Measurements from ENCODE around the gene CABYR. TPM values are rescaled to one million over a fixed set of nuclear protein-coding genes. Genes with fewer than 3 reads are reported as not detected.

Gene CABYR
- total and polyA plus RNA-seq, 4 donors, result 0.39 to 1.6 (median 0.94) TPM

GRCh38 chr18:24114924-24115549 lies 23.8 kb upstream of the CABYR start:
- H3K9ac ChIP-seq (ENCODE audit: insufficient read depth in 1 of 2, low read length in 2 of 2), result no peak overlapping the region
- H3K4me1 ChIP-seq (ENCODE audit: control insufficient read depth in 5 of 5, insufficient read depth in 5 of 5, low read length in 5 of 5), result no peaks in the 10 kb centered on the region
- WGBS, 2 donors, result 72 to 76% methylated on average over 4 of the region's 4 CpGs
- no peak for TF ChIP-seq CTCF (IDR thresholded peaks at IDR 0.05; ENCODE audit: control extremely low read depth, extremely low read depth)
- H3K27me3 ChIP-seq (ENCODE audit: control insufficient read depth in 3 of 3, insufficient read depth in 3 of 3, low read length in 2 of 3), result no peaks in the 10 kb centered on the region
- no peak overlapping the region for H3K27ac ChIP-seq (ENCODE audit: low read depth in 1 of 2, low read length in 1 of 2)
- no peak overlapping the region for H3K4me3 ChIP-seq
- no peak for DNase-seq
- no peaks in the 10 kb centered on the region for H3K9me3 ChIP-seq (ENCODE audit: control insufficient read depth in 4 of 4, insufficient read depth in 3 of 4, low read length in 3 of 4)
- ATAC-seq (ENCODE audit: insufficient read depth, low FRiP score), result no peak
- H3K36me3 ChIP-seq (ENCODE audit: control insufficient read depth in 4 of 4, insufficient read depth in 4 of 4, low read length in 4 of 4), result peaks cover 0 to 3% (median 1%) of the 10 kb centered on the region in 4 donors

GRCh38 chr18:24115628-24116027 lies 23.2 kb upstream of the CABYR start:
- Histone ChIP-seq H3K36me3 (ENCODE audit: control insufficient read depth in 4 of 4, insufficient read depth in 4 of 4, low read length in 4 of 4) (peaks cover 0 to 4% (median 3%) of the 10 kb centered on the region in 4 donors), H3K4me1 (ENCODE audit: control insufficient read depth in 5 of 5, insufficient read depth in 5 of 5, low read length in 5 of 5) (no peaks in the 10 kb centered on the region), H3K27ac (ENCODE audit: low read depth in 1 of 2, low read length in 1 of 2) (no peak overlapping the region), H3K4me3 (no peak overlapping the region), H3K9me3 (ENCODE audit: control insufficient read depth in 4 of 4, insufficient read depth in 3 of 4, low read length in 3 of 4) (no peaks in the 10 kb centered on the region), H3K27me3 (ENCODE audit: control insufficient read depth in 3 of 3, insufficient read depth in 3 of 3, low read length in 2 of 3) (no peaks in the 10 kb centered on the region), H3K9ac (ENCODE audit: insufficient read depth in 1 of 2, low read length in 2 of 2) (no peak overlapping the region)
- DNase-seq (no peak), ATAC-seq (ENCODE audit: insufficient read depth, low FRiP score) (no peak)
- no peak for TF ChIP-seq CTCF (IDR thresholded peaks at IDR 0.05; ENCODE audit: control extremely low read depth, extremely low read depth)
- WGBS, 2 donors, result 20 to 59% methylated on average over 2 of the region's 2 CpGs

- 49 to 61% methylated on average over 8 of the region's 8 CpGs for WGBS, 2 donors
- DNase-seq, result peak; percentile 69 to 83 (median 79)
- Histone ChIP-seq H3K27me3 (ENCODE audit: control insufficient read depth in 3 of 3, insufficient read depth in 3 of 3, low read length in 2 of 3) (no peaks in the 10 kb centered on the region), H3K36me3 (ENCODE audit: control insufficient read depth in 4 of 4, insufficient read depth in 4 of 4, low read length in 4 of 4) (peaks cover 0 to 6% (median 2%) of the 10 kb centered on the region in 4 donors), H3K9ac (ENCODE audit: insufficient read depth in 1 of 2, low read length in 2 of 2) (no peak overlapping the region), H3K9me3 (ENCODE audit: control insufficient read depth in 4 of 4, insufficient read depth in 3 of 4, low read length in 3 of 4) (no peaks in the 10 kb centered on the region), H3K27ac (ENCODE audit: low read depth in 1 of 2, low read length in 1 of 2) (no peak overlapping the region), H3K4me3 (no peak overlapping the region), H3K4me1 (ENCODE audit: control insufficient read depth in 5 of 5, insufficient read depth in 5 of 5, low read length in 5 of 5) (no peaks in the 10 kb centered on the region)
- TF ChIP-seq CTCF (IDR thresholded peaks at IDR 0.05; ENCODE audit: control extremely low read depth, extremely low read depth), result peak; percentile 78
- no peak for ATAC-seq (ENCODE audit: insufficient read depth, low FRiP score)
Measured at GRCh38 chr18:24118750-24119577, 19.9 kb upstream of the CABYR start.
